ENCODE measurements around the gene RAD9B.

The RAD9B gene

GRCh38 chr12:110543252-110543959 is 41.3 kb downstream of the RAD9B start:
- TF ChIP-seq GATA2 (IDR thresholded peaks at IDR 0.05; ENCODE audit: low read depth, low read length) = no peak
- TF ChIP-seq GATA3 (IDR thresholded peaks at IDR 0.05; ENCODE audit: low read depth, low read length) = no peak

GRCh38 chr12:110543965-110544364 is 41.8 kb downstream of the RAD9B start:
- TF ChIP-seq GATA3 (IDR thresholded peaks at IDR 0.05; ENCODE audit: low read depth, low read length) (no peak), GATA2 (IDR thresholded peaks at IDR 0.05; ENCODE audit: low read depth, low read length) (no peak)

DNA sequence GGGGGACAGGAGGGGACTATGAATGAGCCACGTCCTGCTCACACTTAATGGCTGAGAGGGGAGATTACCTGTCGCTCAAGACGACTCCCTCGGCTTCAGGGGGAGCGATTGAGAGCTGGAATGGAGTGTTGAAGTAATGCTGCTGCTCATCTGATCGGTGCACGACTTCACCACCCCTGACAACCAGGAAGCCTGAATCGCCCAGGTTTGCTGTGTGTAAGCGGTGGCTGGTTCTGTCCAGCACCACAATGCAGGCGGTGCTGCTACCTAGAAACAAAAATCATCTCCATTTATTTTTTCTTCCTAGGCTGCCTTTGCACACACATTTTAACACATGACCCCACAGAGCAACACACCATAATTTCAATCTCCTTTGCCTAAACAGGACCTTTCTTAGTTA is 43.7 kb downstream of the RAD9B start:
- TF ChIP-seq GATA2 (IDR thresholded peaks at IDR 0.05; ENCODE audit: low read depth, low read length) (no peak), GATA3 (IDR thresholded peaks at IDR 0.05; ENCODE audit: low read depth, low read length) (no peak)

DNA sequence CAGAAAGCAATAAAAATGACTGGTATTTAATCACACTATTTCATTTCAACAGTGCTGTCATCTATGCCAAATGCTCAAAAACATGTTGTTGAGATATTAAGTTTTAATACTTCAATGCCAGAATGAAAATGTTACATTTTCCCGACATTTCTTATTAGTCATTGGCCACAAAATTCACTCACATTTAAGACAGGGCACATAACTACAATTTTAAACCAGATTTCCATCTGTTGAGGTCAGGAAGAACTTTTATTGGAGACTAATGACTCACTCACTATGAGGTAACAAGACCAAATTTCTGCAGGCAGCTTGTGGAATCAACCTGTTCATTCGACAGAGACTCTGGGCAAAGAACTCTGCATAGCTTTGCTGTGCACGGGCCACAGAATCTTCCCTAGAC is 44.2 kb downstream of the RAD9B start:
- no peak for TF ChIP-seq GATA3 (IDR thresholded peaks at IDR 0.05; ENCODE audit: low read depth, low read length)
- TF ChIP-seq GATA2 (IDR thresholded peaks at IDR 0.05; ENCODE audit: low read depth, low read length) = no peak

DNA sequence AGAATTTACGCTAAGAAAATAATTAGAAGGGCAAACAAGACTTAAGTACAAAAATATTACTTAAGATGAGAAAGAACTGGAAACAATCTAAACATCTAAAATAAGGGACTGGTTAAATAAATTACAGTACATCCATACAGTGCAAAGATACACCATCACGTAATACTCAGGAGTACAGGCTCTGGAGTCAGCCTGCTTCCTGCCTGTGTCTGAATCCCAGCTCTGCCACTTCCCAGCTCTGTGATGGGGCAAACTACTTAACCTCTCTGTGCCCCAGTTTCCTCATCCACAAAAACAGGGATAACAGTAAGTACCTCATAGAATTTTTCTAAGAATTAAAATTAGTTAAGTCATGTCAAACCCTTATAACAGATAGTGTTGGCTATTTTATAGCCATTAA is 45.0 kb downstream of the RAD9B start:
- TF ChIP-seq GATA3 (IDR thresholded peaks at IDR 0.05; ENCODE audit: low read depth, low read length) (no peak), GATA2 (IDR thresholded peaks at IDR 0.05; ENCODE audit: low read depth, low read length) (no peak)

GRCh38 chr12:110548678-110549077 is 46.5 kb downstream of the RAD9B start:
- TF ChIP-seq GATA3 (IDR thresholded peaks at IDR 0.05; ENCODE audit: low read depth, low read length) (no peak), GATA2 (IDR thresholded peaks at IDR 0.05; ENCODE audit: low read depth, low read length) (no peak)

- no peak for TF ChIP-seq GATA2 (IDR thresholded peaks at IDR 0.05; ENCODE audit: low read depth, low read length)
- TF ChIP-seq GATA3 (IDR thresholded peaks at IDR 0.05; ENCODE audit: low read depth, low read length) = no peak
Observed at GRCh38 chr12:110549716-110550115, 47.6 kb downstream of the RAD9B start.

DNA sequence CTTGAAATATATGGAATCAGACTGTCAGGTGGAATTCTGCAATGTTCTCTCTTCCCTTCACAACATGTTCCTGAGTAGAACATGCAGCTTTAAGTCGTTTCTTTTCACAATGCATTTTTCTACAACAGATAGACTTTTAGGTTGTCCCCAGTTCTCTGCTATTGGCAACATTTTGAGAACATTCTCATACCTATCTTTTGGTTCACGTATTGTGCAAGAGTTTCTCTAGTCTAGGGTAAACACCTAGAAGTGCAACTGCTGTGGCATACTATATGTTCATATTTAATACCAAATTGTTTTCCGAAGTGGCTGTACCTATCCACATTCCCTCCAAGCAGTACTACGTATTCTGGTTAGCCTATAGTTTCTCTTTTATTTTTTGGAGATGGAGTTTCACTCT is 48.9 kb downstream of the RAD9B start:
- TF ChIP-seq GATA3 (IDR thresholded peaks at IDR 0.05; ENCODE audit: low read depth, low read length) (no peak), GATA2 (IDR thresholded peaks at IDR 0.05; ENCODE audit: low read depth, low read length) (no peak)

All from SH-SY5Y (cell line).